ENCODE results near the gene IL32.

- TF ChIP-seq ESRRG (CRISPR knock-in tag; IDR thresholded peaks at IDR 0.05): no peak
- no peak for TF ChIP-seq ZFP30 (CRISPR knock-in tag; IDR thresholded peaks at IDR 0.05)
- TF ChIP-seq TOX (CRISPR knock-in tag; IDR thresholded peaks at IDR 0.05; ENCODE audit: borderline replicate concordance): no peak
- TF ChIP-seq OSR1 (CRISPR knock-in tag; IDR thresholded peaks at IDR 0.05): no peak
Measured at GRCh38 chr16:3030222-3031212, 34.9 kb upstream of the IL32 start.

Data from SK-N-SH treated with all-trans-retinoic acid at 6 μM for 48 hours (cell line).